Activated CD8-positive, alpha-beta T cell treated with anti-CD3 and anti-CD28 coated beads for 36 hours (primary cell): Measurements from ENCODE around the gene NFKB2. TPM values are rescaled to one million over a fixed set of nuclear protein-coding genes. Genes with fewer than 3 reads are reported as not detected.

Experiments used
- ATAC-seq: fragments of 200-7000 bp; cut with Tn5 transposase; one replicate; pipeline ENCODE4 v1.10.0; 2021; ENCODE audit warnings: mild to moderate bottlenecking, moderate library complexity
- CTCF ChIA-PET: fragments of 350-600 bp; sonication (Branson Sonifier 250); formaldehyde crosslinking; loops from one replicate; lab custom pipeline; 2021; ENCODE audit warnings: antibody characterized with exemption; lab: Charles Lee
- POLR2A ChIA-PET: fragments of 350-600 bp; sonication (Branson Sonifier 250); formaldehyde crosslinking; loops from one replicate; lab custom pipeline; 2021; ENCODE audit warnings: antibody characterized with exemption; lab: Charles Lee
- DNase-seq: peaks from one replicate; pipeline ENCODE4 v3.0.0-alpha.2; 2020
- H3K27ac Mint-ChIP-seq: one replicate; pipeline ENCODE4 v1.8.0; 2021; ENCODE audit warnings: mild to moderate bottlenecking, mixed read lengths
- H3K27me3 Mint-ChIP-seq: one replicate; pipeline ENCODE4 v1.8.0; 2021; ENCODE audit warnings: mixed read lengths
- H3K36me3 Mint-ChIP-seq: one replicate; pipeline ENCODE4 v1.8.0; 2021; ENCODE audit warnings: low read depth, mixed read lengths
- H3K4me1 Mint-ChIP-seq: one replicate; pipeline ENCODE4 v1.8.0; 2021; ENCODE audit warnings: low read depth, mixed read lengths
- H3K4me3 Mint-ChIP-seq: one replicate; pipeline ENCODE4 v1.8.0; 2021; ENCODE audit warnings: mild to moderate bottlenecking, moderate library complexity, mixed read lengths
- H3K9me3 Mint-ChIP-seq: one replicate; pipeline ENCODE4 v1.8.0; 2021; ENCODE audit warnings: mixed read lengths
- intact Hi-C: fragments of 100-400 bp; cut with micrococcal nuclease; formaldehyde crosslinking; loops from one replicate; pipeline ENCODE4 v1.10.0; 2022
- total RNA-seq, 2 experiments: library from RNA; stranded (reverse); gene quantifications; one replicate each; pipeline ENCODE4 v1.2.3, GENCODE V29; 2021
- TF ChIP-seq, protein P1 (sequence below): fragments of 200-600 bp; IDR thresholded peaks from one replicate; pipeline ENCODE4 v1.8.0; 2022; ENCODE audit warnings: antibody characterized with exemption, mild to moderate bottlenecking

Gene NFKB2
- total RNA-seq, 2 experiments from 2014 or later: 251 to 253 TPM

DNA sequence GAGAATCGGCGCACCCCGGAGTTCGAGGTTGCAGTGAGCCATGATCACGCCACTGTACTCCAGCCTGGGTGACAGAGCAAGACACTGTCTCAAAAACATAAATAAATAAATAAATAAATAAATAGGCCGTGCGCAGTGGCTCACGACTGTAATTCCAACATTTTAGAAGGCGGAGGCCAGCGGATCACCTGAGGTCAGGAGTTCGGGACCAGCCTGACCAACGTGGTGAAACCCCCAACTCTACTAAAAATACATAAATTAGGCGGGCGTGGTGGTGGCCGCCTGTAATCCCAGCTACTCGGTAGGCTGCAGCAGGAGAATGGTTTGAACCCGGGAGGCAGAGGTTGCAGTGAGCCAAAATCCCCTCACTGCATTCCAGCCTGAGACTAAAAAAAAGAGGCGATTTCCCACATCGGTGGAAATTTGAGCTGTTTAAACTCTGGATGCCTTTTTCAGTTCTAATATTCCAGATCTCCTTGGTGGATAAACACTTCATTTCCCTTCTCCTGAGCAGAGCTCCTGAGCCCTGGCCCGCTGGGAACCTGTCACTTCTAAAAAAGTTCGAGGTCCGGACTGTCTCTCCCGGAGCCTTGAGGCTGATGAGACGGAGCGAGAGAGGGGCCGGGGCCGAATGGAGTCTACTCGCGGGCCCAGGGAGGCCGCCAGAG is 2.0 kb upstream of the NFKB2 start:
- TF ChIP-seq, protein P1, sequence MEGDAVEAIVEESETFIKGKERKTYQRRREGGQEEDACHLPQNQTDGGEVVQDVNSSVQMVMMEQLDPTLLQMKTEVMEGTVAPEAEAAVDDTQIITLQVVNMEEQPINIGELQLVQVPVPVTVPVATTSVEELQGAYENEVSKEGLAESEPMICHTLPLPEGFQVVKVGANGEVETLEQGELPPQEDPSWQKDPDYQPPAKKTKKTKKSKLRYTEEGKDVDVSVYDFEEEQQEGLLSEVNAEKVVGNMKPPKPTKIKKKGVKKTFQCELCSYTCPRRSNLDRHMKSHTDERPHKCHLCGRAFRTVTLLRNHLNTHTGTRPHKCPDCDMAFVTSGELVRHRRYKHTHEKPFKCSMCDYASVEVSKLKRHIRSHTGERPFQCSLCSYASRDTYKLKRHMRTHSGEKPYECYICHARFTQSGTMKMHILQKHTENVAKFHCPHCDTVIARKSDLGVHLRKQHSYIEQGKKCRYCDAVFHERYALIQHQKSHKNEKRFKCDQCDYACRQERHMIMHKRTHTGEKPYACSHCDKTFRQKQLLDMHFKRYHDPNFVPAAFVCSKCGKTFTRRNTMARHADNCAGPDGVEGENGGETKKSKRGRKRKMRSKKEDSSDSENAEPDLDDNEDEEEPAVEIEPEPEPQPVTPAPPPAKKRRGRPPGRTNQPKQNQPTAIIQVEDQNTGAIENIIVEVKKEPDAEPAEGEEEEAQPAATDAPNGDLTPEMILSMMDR: peak; percentile 91
- POLR2A ChIA-PET: interaction anchor here (0.6 to 9.1 kb wide), 25 partner anchors 9 to 233 kb away, joined by 3 to 107 read pairs (median 4); partner anchors contain the start of genes C10orf95, CUEDC2, FBXL15 and SUFU
- CTCF ChIA-PET: interaction anchor here (0.7 to 15.2 kb wide), 35 partner anchors 9 to 240 kb away, joined by 3 to 143 read pairs (median 5); partner anchors contain the start of genes C10orf95, CUEDC2, ELOVL3 and FBXL15
- Mint-ChIP-seq H3K9me3 (no peaks in the 10 kb centered on the region), H3K27me3 (no peaks in the 10 kb centered on the region), H3K4me1 (peaks cover 40% of the 10 kb centered on the region), H3K27ac (peak overlapping the region; percentile 98), H3K36me3 (peaks cover 36% of the 10 kb centered on the region), H3K4me3 (peak overlapping the region; percentile 93)
- intact Hi-C loops: loop anchor here (2.0 kb wide), 2 partner anchors 85 to 149 kb away; partner anchors contain the start of gene GBF1
- peak; percentile 17 for DNase-seq
- no peak for ATAC-seq

DNA sequence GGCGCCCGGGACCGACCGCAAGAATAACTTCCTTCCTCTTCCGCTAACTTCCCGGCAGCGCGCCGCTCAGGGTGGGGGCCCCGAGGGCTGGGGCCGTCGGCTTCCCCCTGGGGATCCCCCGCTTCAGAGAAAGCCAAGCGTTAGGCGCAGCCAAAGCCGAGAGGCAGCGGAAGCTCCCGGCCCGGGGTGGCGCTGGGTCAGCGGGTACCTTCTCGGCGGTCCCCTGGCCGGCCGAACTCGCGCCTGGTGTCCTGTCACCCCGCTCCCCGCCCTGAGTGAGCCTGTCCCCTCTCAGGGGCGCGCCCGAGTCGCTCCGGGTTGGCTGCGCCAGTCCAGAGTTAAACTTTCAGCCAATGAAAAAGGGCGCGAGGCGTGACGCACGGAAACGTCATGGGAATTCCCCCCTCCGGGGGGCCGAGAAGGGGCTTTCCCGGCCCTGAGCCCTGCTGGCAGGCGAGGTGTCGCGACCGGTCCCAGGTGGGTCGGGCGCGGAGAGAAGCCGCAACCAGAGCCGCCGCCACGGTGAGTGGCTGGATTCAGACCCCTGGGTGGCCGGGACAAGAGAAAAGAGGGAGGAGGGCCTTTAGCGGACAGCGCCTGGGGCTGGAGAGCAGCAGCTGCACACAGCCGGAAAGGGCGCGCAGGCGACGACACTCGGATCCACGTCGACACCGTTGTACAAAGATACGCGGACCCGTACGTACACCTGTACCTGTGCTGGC is 1.3 kb upstream of the NFKB2 start:
- ATAC-seq (peak; percentile 85), DNase-seq (peak; percentile 98)
- POLR2A ChIA-PET: interaction anchor here (0.7 to 9.1 kb wide), 28 partner anchors 10 to 316 kb away, joined by 3 to 107 read pairs (median 6); partner anchors contain the start of genes C10orf95, CUEDC2, ELOVL3 and FBXL15
- intact Hi-C loops: loop anchor here (2.0 kb wide), 2 partner anchors 85 to 149 kb away; partner anchors contain the start of gene GBF1
- H3K4me1 Mint-ChIP-seq: peaks cover 44% of the 10 kb centered on the region
- H3K27ac Mint-ChIP-seq: peak overlapping the region; percentile 98
- TF ChIP-seq, protein P1: no peak
- H3K4me3 Mint-ChIP-seq: peak overlapping the region; percentile 93
- H3K9me3 Mint-ChIP-seq: no peaks in the 10 kb centered on the region
- no peaks in the 10 kb centered on the region for H3K27me3 Mint-ChIP-seq
- CTCF ChIA-PET: interaction anchor here (0.8 to 15.2 kb wide), 33 partner anchors 9 to 241 kb away, joined by 3 to 143 read pairs (median 5); partner anchors contain the start of genes C10orf95, CUEDC2, ELOVL3 and FBXL15
- H3K36me3 Mint-ChIP-seq: peaks cover 40% of the 10 kb centered on the region

DNA sequence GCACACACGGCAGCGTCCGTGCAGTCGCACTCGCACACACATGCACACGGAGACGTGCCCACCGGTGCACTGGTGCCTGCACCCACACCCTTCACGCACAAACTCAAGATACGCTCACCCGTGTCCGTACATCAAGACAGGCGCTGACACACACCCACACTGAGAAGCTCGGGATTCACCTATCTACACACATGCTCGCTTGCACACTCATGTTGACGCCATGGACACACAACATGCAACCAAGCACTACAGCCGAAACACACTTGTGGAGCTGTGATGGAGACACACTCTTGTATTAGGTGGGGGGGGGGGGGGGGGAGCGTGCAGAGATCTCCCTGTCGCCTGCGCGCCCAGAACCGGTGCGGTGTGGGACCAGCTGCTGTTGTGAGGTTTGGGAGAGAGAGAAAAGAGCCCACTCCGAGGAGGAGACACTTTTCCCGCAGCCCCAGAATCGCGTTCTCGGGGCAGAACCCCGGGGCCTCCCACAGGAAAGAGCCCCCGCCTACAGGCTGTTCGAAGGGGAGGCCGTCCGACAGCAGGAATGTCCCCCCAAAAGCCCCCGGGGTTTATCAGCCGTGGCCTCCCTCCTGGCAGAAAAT is 605 bp upstream of the NFKB2 start:
- DNase-seq (peak; percentile 78), ATAC-seq (peak; percentile 15)
- H3K4me3 Mint-ChIP-seq: peak overlapping the region; percentile 93
- CTCF ChIA-PET: interaction anchor here (1.0 to 15.2 kb wide), 13 partner anchors 8 to 205 kb away, joined by 3 to 143 read pairs (median 12); partner anchors contain the start of genes C10orf95, ELOVL3 and FBXL15
- TF ChIP-seq, protein P1: no peak
- H3K27me3 Mint-ChIP-seq: no peaks in the 10 kb centered on the region
- peaks cover 46% of the 10 kb centered on the region for H3K36me3 Mint-ChIP-seq
- POLR2A ChIA-PET: interaction anchor here (0.7 to 9.1 kb wide), 20 partner anchors 10 to 316 kb away, joined by 3 to 107 read pairs (median 8); partner anchors contain the start of genes C10orf95, CUEDC2, ELOVL3 and FBXL15
- peaks cover 49% of the 10 kb centered on the region for H3K4me1 Mint-ChIP-seq
- peak overlapping the region; percentile 98 for H3K27ac Mint-ChIP-seq
- no peaks in the 10 kb centered on the region for H3K9me3 Mint-ChIP-seq
- intact Hi-C loops: loop anchor here (2.0 kb wide), 2 partner anchors 84 to 150 kb away; partner anchors contain the start of gene GBF1

DNA sequence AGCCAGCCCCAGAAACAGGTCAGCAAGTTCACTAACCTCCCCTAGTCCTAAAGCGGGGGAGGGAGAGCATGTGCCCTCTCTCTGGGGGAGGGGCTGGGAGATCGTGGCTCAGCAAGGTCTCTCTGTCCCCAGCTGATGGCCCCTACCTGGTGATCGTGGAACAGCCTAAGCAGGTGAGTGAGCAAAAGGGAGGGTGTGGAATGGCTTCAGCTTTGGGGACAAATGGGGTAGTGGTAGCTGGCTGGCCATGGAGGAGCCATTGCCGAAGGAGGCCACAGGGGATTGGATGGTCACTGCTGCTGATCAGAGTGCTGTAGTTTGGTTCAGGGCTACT is 779 bp downstream of the NFKB2 start:
- ChIA-PET POLR2A (interaction anchor here (4.0 to 9.1 kb wide), 5 partner anchors 9 to 82 kb away, joined by 14 to 107 read pairs (median 49); partner anchors contain the start of genes C10orf95 and FBXL15), CTCF (interaction anchor here (1.3 to 15.2 kb wide), 6 partner anchors 11 to 187 kb away, joined by 3 to 143 read pairs (median 3); partner anchors contain the start of gene FBXL15)
- Mint-ChIP-seq H3K27ac (peak overlapping the region; percentile 98), H3K27me3 (no peaks in the 10 kb centered on the region), H3K4me1 (peaks cover 55% of the 10 kb centered on the region), H3K4me3 (peak overlapping the region; percentile 93), H3K9me3 (no peaks in the 10 kb centered on the region), H3K36me3 (peaks cover 58% of the 10 kb centered on the region)
- DNase-seq: no peak
- no peak for ATAC-seq
- TF ChIP-seq, protein P1: no peak
- intact Hi-C loops: no loop called here
